OCI-LY7 (cell line): ENCODE measurements around the gene BOD1.

Experiments used
- CTCF ChIP-seq: fragments of 200-600 bp; sonication (generic); conservative IDR thresholded peaks from 2 replicates; pipeline ENCODE4 v1.5.1; 2014; ENCODE audit warnings: mild to moderate bottlenecking, antibody characterized with exemption, low read length, moderate library complexity, mixed read lengths
- EZH2phosphoT487 ChIP-seq: fragments of 200-600 bp; sonication (generic); IDR thresholded peaks from 2 replicates; pipeline ENCODE4 v1.6.1; 2018; ENCODE audit warnings: low read depth, borderline replicate concordance, mild to moderate bottlenecking, mixed run types, antibody characterized with exemption, low read length, moderate library complexity, mixed read lengths

DNA sequence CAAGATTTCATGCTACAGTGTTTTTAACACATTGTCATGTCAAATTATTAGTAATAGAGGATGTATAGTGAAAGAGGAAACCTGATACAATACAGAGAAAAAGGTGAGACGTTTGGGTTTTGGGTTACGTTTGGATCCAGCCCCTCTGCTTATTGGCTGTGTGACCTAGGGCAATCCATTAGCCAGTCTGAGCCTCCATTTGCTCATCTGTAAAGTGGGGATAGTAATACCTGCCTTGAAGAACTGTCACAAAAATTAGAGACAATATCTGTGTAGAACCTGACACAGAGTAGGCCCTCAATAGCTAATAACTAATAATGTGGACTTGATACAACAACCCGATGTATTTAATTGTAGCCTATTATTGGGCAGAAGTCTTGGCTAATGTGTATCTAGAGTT, 4.3 kb upstream of the BOD1 start:
- TF ChIP-seq CTCF = no peak
- no peak for TF ChIP-seq EZH2phosphoT487
